ENCODE measurements around the gene CAPZB. TPM values are rescaled to one million over a fixed set of nuclear protein-coding genes. Genes with fewer than 3 reads are reported as not detected.

CAPZB gene
- total and polyA plus RNA-seq, 2 donors (not counting 3 experiments of a cell fraction or from before 2014, with no cell fraction given), result 196 to 347 TPM

GRCh38 chr1:19420606-19421005, 64.7 kb downstream of the CAPZB start:
- intact Hi-C loops (cut with micrococcal nuclease) (no loop called here), dilution Hi-C loops (cut with MboI; ENCODE audit: extremely low pct_ligation_motif_present, low sequenced_read_pairs) (loop anchor here (25.0 kb wide), 1 partner anchor 217 kb away; the partner anchor contains the start of gene NBL1)
- Histone ChIP-seq H3K9ac (replicated peaks; ENCODE audit: extremely low read depth, insufficient read depth, low read length) (no peak overlapping the region), H3K27me3 (ENCODE audit: control insufficient read depth in 2 of 2, insufficient read depth in 2 of 2, low read length in 2 of 2) (no peaks in the 10 kb centered on the region), H3K36me3 (ENCODE audit: control insufficient read depth in 2 of 2, extremely low read depth in 1 of 2, insufficient read depth in 2 of 2, low read length in 2 of 2) (peaks cover 0 to 9% of the 10 kb centered on the region in 2 experiments), H3K4me1 (ENCODE audit: control insufficient read depth, extremely low read depth, insufficient read depth, low read length) (peaks cover 7% of the 10 kb centered on the region), H3K9me3 (replicated peaks; ENCODE audit: control insufficient read depth, insufficient read depth, low read length) (no peaks in the 10 kb centered on the region), H3K79me2 (ENCODE audit: control insufficient read depth, insufficient read depth, low read length) (peaks cover 83% of the 10 kb centered on the region), H3K4me2 (ENCODE audit: insufficient read depth, low read length) (no peak overlapping the region), H3K27ac (ENCODE audit: insufficient read depth, low read depth, low read length) (no peak overlapping the region), H2AFZ (ENCODE audit: low read depth, low read length) (no peak overlapping the region), H4K20me1 (replicated peaks; ENCODE audit: control insufficient read depth, extremely low read depth, insufficient read depth, low read length) (peaks cover 13% of the 10 kb centered on the region), H3K9me1 (replicated peaks; ENCODE audit: control insufficient read depth, extremely low read depth, insufficient read depth, low read length) (no peaks in the 10 kb centered on the region), H3K4me3 (replicated peaks in 1 of 3; ENCODE audit: insufficient read depth in 1 of 3, low read depth in 1 of 3, low read length in 3 of 3) (no peak overlapping the region)
- TF ChIP-seq MAX (IDR thresholded peaks at IDR 0.05; ENCODE audit: insufficient read depth, insufficient read length) (no peak), EZH2 (IDR thresholded peaks at IDR 0.05; ENCODE audit: borderline replicate concordance, low read depth, low read length, severe bottlenecking) (no peak), POLR2AphosphoS5 (IDR thresholded peaks at IDR 0.05; ENCODE audit: insufficient read depth, low read depth, low read length) (no peak), POLR2A (IDR thresholded peaks at IDR 0.05; ENCODE audit: low read depth, low read length) (no peak), MYC (IDR thresholded peaks at IDR 0.05; ENCODE audit: low read depth, low read length) (no peak), FOS (IDR thresholded peaks at IDR 0.05; ENCODE audit: borderline replicate concordance, insufficient read depth, low read length) (no peak), JUN (IDR thresholded peaks at IDR 0.05; ENCODE audit: borderline replicate concordance, insufficient read depth, insufficient read length, low read depth) (no peak), CTCF (IDR thresholded peaks at IDR 0.05; ENCODE audit: extremely low read depth in 1 of 2, insufficient read depth in 1 of 2, low read depth in 1 of 2, low read length in 2 of 2) (no peak), GATA2 (IDR thresholded peaks at IDR 0.05; ENCODE audit: insufficient read depth, insufficient read length, low read depth, low read length) (no peak)
- no peak for FAIRE-seq
- ChIA-PET CTCF (interaction anchor here (1.0 to 1.9 kb wide), 3 partner anchors 9 to 28 kb away, joined by 3 to 7 read pairs (median 3); no protein-coding TSS in a partner anchor), POLR2A (no interaction called here)
- DNase-seq (ENCODE audit: low read depth, low spot score), result no peak
- BruUV-seq (replicated peaks), result no TSS peak
